SU-DHL-6 (cell line): ENCODE results near the gene SPATS1.

Source experiments
- H2AFZ ChIP-seq: fragments of 200-600 bp; sonication (generic); 2 replicates; pipeline ENCODE4 v1.6.1; 2014; ENCODE audit warnings: low read depth, mild to moderate bottlenecking, moderate library complexity, mixed read lengths, antibody characterized with exemption, low read length; ENCODE audit not compliant: severe bottlenecking
- H3F3A ChIP-seq: fragments of 200-600 bp; shearing (Covaris generic); 2 replicates; pipeline ENCODE4 v1.6.0; 2016; ENCODE audit warnings: antibody characterized with exemption, mild to moderate bottlenecking; ENCODE audit not compliant: insufficient read depth
- H3K27ac ChIP-seq: fragments of 200-600 bp; sonication (generic); 2 replicates; pipeline ENCODE4 v1.5.1; 2016; ENCODE audit warnings: low read depth, mild to moderate bottlenecking, low read length, moderate library complexity, mixed read lengths
- H3K27me3 ChIP-seq: fragments of 200-600 bp; sonication (generic), shearing (Covaris generic); 2 replicates; pipeline ENCODE4 v1.6.0; 2014; ENCODE audit warnings: mild to moderate bottlenecking, low read length
- H3K36me3 ChIP-seq: fragments of 200-600 bp; sonication (generic); 2 replicates; pipeline ENCODE4 v1.6.1; 2014; ENCODE audit warnings: mild to moderate bottlenecking, low read length, mixed read lengths
- H3K4me2 ChIP-seq: fragments of 300-600, 200-600 bp; shearing (Covaris generic), sonication (generic); 2 replicates; pipeline ENCODE4 v1.6.0; 2014; ENCODE audit warnings: low read length, low read depth, mild to moderate bottlenecking; ENCODE audit not compliant: poor library complexity, severe bottlenecking
- H3K4me3 ChIP-seq: fragments of 200-600 bp; sonication (generic); 2 replicates; pipeline ENCODE4 v1.5.1; 2014; ENCODE audit warnings: antibody characterized with exemption, low read length, mild to moderate bottlenecking, mixed read lengths; ENCODE audit not compliant: insufficient read depth, poor library complexity, severe bottlenecking
- H3K79me2 ChIP-seq: fragments of 200-600 bp; sonication (generic); 2 replicates; pipeline ENCODE4 v1.6.1; 2014; ENCODE audit warnings: mild to moderate bottlenecking, low read length, moderate library complexity; ENCODE audit not compliant: insufficient read depth
- H3K9ac ChIP-seq: fragments of 200-600 bp; sonication (generic); 2 replicates; pipeline ENCODE4 v1.7.0; 2014; ENCODE audit warnings: mild to moderate bottlenecking, low read length
- H3K9me2 ChIP-seq: fragments of 200-600 bp; sonication (generic); replicated peaks from 2 replicates; pipeline ENCODE4 v1.6.1; 2014; ENCODE audit warnings: low read length; ENCODE audit not compliant: insufficient read depth
- H3K9me3 ChIP-seq: fragments of 200-600 bp; sonication (generic); 2 replicates; pipeline ENCODE4 v1.6.1; 2014; ENCODE audit warnings: low read length, mixed read lengths; ENCODE audit not compliant: insufficient read depth
- H4K20me1 ChIP-seq: fragments of 200-600 bp; sonication (generic); 2 replicates; pipeline ENCODE4 v1.6.1; 2014; ENCODE audit warnings: low read depth, mild to moderate bottlenecking, antibody characterized with exemption, low read length, moderate library complexity, mixed read lengths
- CTCF ChIP-seq: fragments of 200-600 bp; sonication (generic); IDR thresholded peaks from one replicate; pipeline ENCODE4 v1.5.1; 2017; ENCODE audit warnings: antibody characterized with exemption, mild to moderate bottlenecking, low read length, moderate library complexity; ENCODE audit not compliant: insufficient read depth, poor library complexity, severe bottlenecking
- EZH2phosphoT487 ChIP-seq: fragments of 200-600 bp; sonication (generic), shearing (Covaris generic); conservative IDR thresholded peaks from 2 replicates; pipeline ENCODE4 v1.6.1; 2018; ENCODE audit warnings: mild to moderate bottlenecking, antibody characterized with exemption, low read length, moderate library complexity, mixed read lengths

SPATS1 gene

GRCh38 chr6:44363377-44363926, 21.0 kb downstream of the SPATS1 start:
- H3K9ac ChIP-seq: no peak overlapping the region
- no peaks in the 10 kb centered on the region for H3K9me3 ChIP-seq
- no peaks in the 10 kb centered on the region for H3F3A ChIP-seq
- no peaks in the 10 kb centered on the region for H3K9me2 ChIP-seq
- H4K20me1 ChIP-seq: no peaks in the 10 kb centered on the region
- H3K4me3 ChIP-seq: no peak overlapping the region
- H3K27ac ChIP-seq: no peak overlapping the region
- no peak overlapping the region for H2AFZ ChIP-seq
- TF ChIP-seq EZH2phosphoT487 (no peak), CTCF (no peak)
- no peaks in the 10 kb centered on the region for H3K36me3 ChIP-seq
- H3K4me2 ChIP-seq: no peak overlapping the region
- no peaks in the 10 kb centered on the region for H3K79me2 ChIP-seq
- no peaks in the 10 kb centered on the region for H3K27me3 ChIP-seq

DNA sequence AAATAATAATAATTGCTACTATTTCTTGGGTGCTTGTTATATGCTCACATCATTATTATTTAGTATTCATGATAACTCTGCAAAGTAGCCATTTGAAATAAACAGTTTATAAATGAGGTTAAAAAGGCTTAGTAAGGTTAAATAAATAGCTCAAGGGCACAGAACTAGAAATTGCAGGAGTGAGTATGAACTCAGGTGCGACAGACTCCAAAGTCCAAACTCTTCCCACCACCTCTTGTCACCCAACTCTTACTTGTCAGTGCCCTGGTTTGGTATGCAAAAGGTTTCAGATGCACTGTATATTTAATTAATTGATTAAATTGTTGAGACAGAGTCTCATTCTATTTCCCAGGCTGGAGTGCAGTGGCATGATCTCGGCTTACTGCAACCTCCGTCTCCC, 24.3 kb downstream of the SPATS1 start:
- H3K27ac ChIP-seq: no peak overlapping the region
- H3K9ac ChIP-seq: no peak overlapping the region
- no peaks in the 10 kb centered on the region for H3K9me3 ChIP-seq
- H3K9me2 ChIP-seq: no peaks in the 10 kb centered on the region
- H3K79me2 ChIP-seq: no peaks in the 10 kb centered on the region
- no peak overlapping the region for H2AFZ ChIP-seq
- H3K27me3 ChIP-seq: no peaks in the 10 kb centered on the region
- no peak overlapping the region for H3K4me3 ChIP-seq
- H3K36me3 ChIP-seq: no peaks in the 10 kb centered on the region
- TF ChIP-seq EZH2phosphoT487: no peak
- TF ChIP-seq CTCF: no peak
- H3K4me2 ChIP-seq: no peak overlapping the region
- H3F3A ChIP-seq: no peaks in the 10 kb centered on the region
- no peaks in the 10 kb centered on the region for H4K20me1 ChIP-seq

DNA sequence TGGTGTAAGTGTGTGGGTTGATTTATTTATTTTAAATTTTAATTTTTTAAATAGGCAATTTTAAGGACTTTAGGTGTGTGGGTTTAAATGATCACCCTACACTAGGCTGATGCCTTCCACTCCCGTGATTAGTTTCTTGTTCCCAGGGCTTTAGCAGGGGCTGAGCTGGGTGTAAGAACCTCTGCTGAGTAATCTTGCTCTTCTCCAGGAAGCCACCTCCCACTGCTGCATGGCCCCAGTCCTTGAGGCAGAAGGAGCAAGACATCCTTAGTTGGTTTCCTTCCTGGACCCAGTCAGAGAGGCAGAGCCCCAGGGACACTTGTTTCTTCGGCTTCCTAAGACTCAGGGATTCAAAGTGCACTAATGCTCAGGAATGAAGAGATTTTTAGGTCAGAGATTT, 25.2 kb downstream of the SPATS1 start:
- Histone ChIP-seq H3K4me3 (no peak overlapping the region), H2AFZ (no peak overlapping the region), H4K20me1 (no peaks in the 10 kb centered on the region), H3K79me2 (no peaks in the 10 kb centered on the region), H3K9me3 (no peaks in the 10 kb centered on the region), H3K9ac (no peak overlapping the region), H3K27me3 (no peaks in the 10 kb centered on the region), H3F3A (no peaks in the 10 kb centered on the region), H3K27ac (no peak overlapping the region), H3K9me2 (no peaks in the 10 kb centered on the region), H3K4me2 (no peak overlapping the region), H3K36me3 (no peaks in the 10 kb centered on the region)
- TF ChIP-seq CTCF (no peak), EZH2phosphoT487 (no peak)
